ENCODE data around the gene GYG1. TPM values are rescaled to one million over a fixed set of nuclear protein-coding genes. Genes with fewer than 3 reads are reported as not detected.

GYG1 gene
- polyA plus RNA-seq, 2 of the 4 experiments (the other 2 are of a cell fraction) = 39.6 to 59.8 TPM

- no peak for TF ChIP-seq KDM5A (IDR thresholded peaks at IDR 0.05)
- TF ChIP-seq TFCP2L1 (CRISPR knock-in tag; IDR thresholded peaks at IDR 0.05) = no peak
- no peak for TF ChIP-seq CEBPB (IDR thresholded peaks at IDR 0.05)
- no peak for TF ChIP-seq ATOH8 (CRISPR knock-in tag; IDR thresholded peaks at IDR 0.05; ENCODE audit: low read depth)
- no peak for TF ChIP-seq HEYL (CRISPR knock-in tag; IDR thresholded peaks at IDR 0.05)
- no peak for TF ChIP-seq JUN (IDR thresholded peaks at IDR 0.05)
These were observed 24.9 kb downstream of the GYG1 start (continued) for GRCh38 chr3:149016242-149016641.

- ChIA-PET CTCF (no interaction called here), POLR2A (no interaction called here)
- no peak overlapping the region for H3K4me2 ChIP-seq
- no peak overlapping the region for H3K27ac ChIP-seq
- no peak for DNase-seq (ENCODE audit: low read depth in 1 of 2, low spot score in 1 of 2)
- FAIRE-seq = no peak
- no peaks in the 10 kb centered on the region for H3K4me1 ChIP-seq
- no peak for TF ChIP-seq MAFK (IDR thresholded peaks at IDR 0.05; ENCODE audit: partially characterized antibody)
- peak in 1 of 2 experiments; percentile 18; a peak in 2 of 6 replicates for ATAC-seq
- H3K9me3 ChIP-seq = no peaks in the 10 kb centered on the region
- H3K4me3 ChIP-seq = no peak overlapping the region
- 86% methylated on average over 9 of the region's 9 CpGs for WGBS (ENCODE audit: missing lambda C conversion rate)
These were observed 25.6 kb downstream of the GYG1 start for GRCh38 chr3:149016669-149017541.

- ChIA-PET POLR2A (no interaction called here), CTCF (no interaction called here)
- Histone ChIP-seq H3K27ac (no peak overlapping the region), H3K9me3 (no peaks in the 10 kb centered on the region), H3K4me1 (no peaks in the 10 kb centered on the region), H3K4me2 (no peak overlapping the region), H3K4me3 (no peak overlapping the region)
- no peak for TF ChIP-seq REST (IDR thresholded peaks at IDR 0.05)
- TF ChIP-seq CBX2 (IDR thresholded peaks at IDR 0.05; ENCODE audit: borderline replicate concordance, low read depth) = no peak
- TF ChIP-seq RNF2 (IDR thresholded peaks at IDR 0.05; ENCODE audit: borderline replicate concordance, low read depth) = no peak
- no peak for TF ChIP-seq RFX5 (IDR thresholded peaks at IDR 0.05)
- TF ChIP-seq HMGXB4 (CRISPR knock-in tag; IDR thresholded peaks at IDR 0.05; ENCODE audit: borderline replicate concordance) = no peak
- no peak for TF ChIP-seq CHD2 (IDR thresholded peaks at IDR 0.05; ENCODE audit: low read length, partially characterized antibody)
- no peak for TF ChIP-seq POLR2A (IDR thresholded peaks at IDR 0.05; ENCODE audit: low read length)
- TF ChIP-seq JUNB (IDR thresholded peaks at IDR 0.05) = no peak
- no peak for TF ChIP-seq EHMT2 (IDR thresholded peaks at IDR 0.05; ENCODE audit: low read depth)
- no peak for TF ChIP-seq ZNF302 (CRISPR knock-in tag; IDR thresholded peaks at IDR 0.05)
- DNase-seq (ENCODE audit: low read depth in 1 of 2, low spot score in 1 of 2) (no peak), FAIRE-seq (no peak), ATAC-seq (no peak)
- 0% methylated on average over 1 of the region's 1 CpG for WGBS (ENCODE audit: missing lambda C conversion rate)
These were observed 26.9 kb downstream of the GYG1 start for GRCh38 chr3:149018247-149018646.
